GM18517 (cell line): Measurements from ENCODE around the gene PILRB.
"Not testable (repeated sequence)": the region's sequence is repeated elsewhere in the genome, so short reads cannot be mapped to it uniquely, and the experiment has no call there.

Experiments used
- ATAC-seq: cut with Tn5 transposase; IDR thresholded peaks from one replicate; pipeline ENCODE4 v1.9.1; 2021; ENCODE audit warnings: mild to moderate bottlenecking, moderate library complexity; ENCODE audit not compliant: unreplicated experiment

The PILRB gene

GRCh38 chr7:100373870-100374598 is 16.1 kb downstream of the PILRB start:
- not testable (repeated sequence) for ATAC-seq

- no peak for ATAC-seq
Observed at GRCh38 chr7:100374601-100375000, 16.7 kb downstream of the PILRB start.

- no peak for ATAC-seq
Observed at GRCh38 chr7:100376066-100376465, 18.1 kb downstream of the PILRB start.

GRCh38 chr7:100378114-100378755 is 20.3 kb downstream of the PILRB start:
- ATAC-seq, result no peak

- no peak for ATAC-seq
Observed at GRCh38 chr7:100380196-100380595, 22.3 kb downstream of the PILRB start.

GRCh38 chr7:100381531-100382233 is 23.8 kb downstream of the PILRB start:
- not testable (repeated sequence) for ATAC-seq

- ATAC-seq, result not testable (repeated sequence)
Observed at GRCh38 chr7:100382234-100382853, 24.4 kb downstream of the PILRB start.

GRCh38 chr7:100384628-100385294 is 26.8 kb downstream of the PILRB start:
- ATAC-seq, result no peak

- no peak for ATAC-seq
Observed at GRCh38 chr7:100386940-100387339, 29.0 kb downstream of the PILRB start.

GRCh38 chr7:100387695-100388094 is 29.8 kb downstream of the PILRB start:
- no peak for ATAC-seq

GRCh38 chr7:100389437-100390088 is 31.6 kb downstream of the PILRB start:
- ATAC-seq, result no peak

- no peak for ATAC-seq
Observed at GRCh38 chr7:100390286-100391009, 32.5 kb downstream of the PILRB start.

- no peak for ATAC-seq
Observed at GRCh38 chr7:100393233-100393905, 35.5 kb downstream of the PILRB start.

- ATAC-seq, result no peak
Observed at GRCh38 chr7:100394077-100394476, 36.2 kb downstream of the PILRB start.

GRCh38 chr7:100396421-100396982 is 38.6 kb downstream of the PILRB start:
- ATAC-seq, result peak; percentile 90

GRCh38 chr7:100397315-100398081 is 39.6 kb downstream of the PILRB start:
- no peak for ATAC-seq

GRCh38 chr7:100398239-100398638 is 40.3 kb downstream of the PILRB start:
- no peak for ATAC-seq

GRCh38 chr7:100400041-100400440 is 42.1 kb downstream of the PILRB start:
- ATAC-seq, result no peak
